Cortex of kidney (tissue), 1 donor: Measurements from ENCODE around the gene KIR2DL4.
"Not testable (repeated sequence)": the region's sequence is repeated elsewhere in the genome, so short reads cannot be mapped to it uniquely, and the experiment has no call there.

Experiments
- DNase-seq: peaks from one replicate; lab custom pipeline; 2025; lab: John Stamatoyannopoulos, UW

The KIR2DL4 gene

DNA sequence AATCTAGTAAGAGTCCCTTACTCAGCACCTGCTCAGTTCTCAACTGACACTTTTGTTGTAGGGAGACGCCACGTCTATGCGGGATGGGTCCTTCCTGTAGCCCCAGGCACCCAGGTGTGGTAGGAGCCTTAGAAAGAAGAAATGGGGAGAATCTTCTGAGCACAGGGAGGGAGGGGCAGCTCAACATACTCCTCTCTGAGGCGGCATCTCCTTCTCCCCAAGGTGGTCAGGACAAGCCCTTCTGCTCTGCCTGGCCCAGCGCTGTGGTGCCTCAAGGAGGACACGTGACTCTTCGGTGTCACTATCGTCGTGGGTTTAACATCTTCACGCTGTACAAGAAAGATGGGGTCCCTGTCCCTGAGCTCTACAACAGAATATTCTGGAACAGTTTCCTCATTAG, 1.2 kb downstream of the KIR2DL4 start:
- DNase-seq: no peak

- no peak for DNase-seq
Observed at GRCh38 chr19:54805665-54806515, 2.5 kb downstream of the KIR2DL4 start.

DNA sequence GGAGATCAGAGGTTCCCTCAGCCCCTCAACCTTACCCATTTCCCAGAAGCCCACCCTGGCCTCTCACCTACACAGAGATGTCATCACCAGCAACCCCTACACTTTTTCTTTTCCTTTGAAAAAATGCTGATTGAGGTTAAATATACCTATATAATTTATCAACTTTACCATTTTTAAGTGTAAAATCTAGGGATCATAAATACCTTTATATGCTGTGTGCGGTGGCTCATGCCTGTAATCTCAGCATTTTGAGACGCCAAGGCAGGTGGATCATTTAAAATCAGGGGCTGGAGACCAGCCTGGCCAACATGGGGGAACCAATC, 3.1 kb downstream of the KIR2DL4 start:
- DNase-seq: no peak

- not testable (repeated sequence) for DNase-seq
Observed at GRCh38 chr19:54814571-54814970, 11.2 kb downstream of the KIR2DL4 start.

DNA sequence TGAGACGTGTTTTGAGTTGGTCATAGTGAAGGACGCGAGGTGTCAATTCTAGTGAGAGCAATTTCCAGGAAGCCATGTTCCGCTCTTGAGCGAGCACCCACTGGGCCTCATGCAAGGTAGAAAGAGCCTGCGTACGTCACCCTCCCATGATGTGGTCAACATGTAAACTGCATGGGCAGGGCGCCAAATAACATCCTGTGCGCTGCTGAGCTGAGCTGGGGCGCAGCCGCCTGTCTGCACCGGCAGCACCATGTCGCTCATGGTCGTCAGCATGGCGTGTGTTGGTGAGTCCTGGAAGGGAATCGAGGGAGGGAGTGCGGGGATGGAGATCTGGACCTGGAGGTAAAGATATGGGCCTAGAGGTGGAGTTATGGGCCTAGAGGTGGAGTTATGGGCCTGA, 12.8 kb downstream of the KIR2DL4 start, which contains the start of gene KIR3DL1:
Gene KIR3DL1, plus strand, starts transcription at position 218 of the 400 bp plus-strand sequence.
- not testable (repeated sequence) for DNase-seq

DNA sequence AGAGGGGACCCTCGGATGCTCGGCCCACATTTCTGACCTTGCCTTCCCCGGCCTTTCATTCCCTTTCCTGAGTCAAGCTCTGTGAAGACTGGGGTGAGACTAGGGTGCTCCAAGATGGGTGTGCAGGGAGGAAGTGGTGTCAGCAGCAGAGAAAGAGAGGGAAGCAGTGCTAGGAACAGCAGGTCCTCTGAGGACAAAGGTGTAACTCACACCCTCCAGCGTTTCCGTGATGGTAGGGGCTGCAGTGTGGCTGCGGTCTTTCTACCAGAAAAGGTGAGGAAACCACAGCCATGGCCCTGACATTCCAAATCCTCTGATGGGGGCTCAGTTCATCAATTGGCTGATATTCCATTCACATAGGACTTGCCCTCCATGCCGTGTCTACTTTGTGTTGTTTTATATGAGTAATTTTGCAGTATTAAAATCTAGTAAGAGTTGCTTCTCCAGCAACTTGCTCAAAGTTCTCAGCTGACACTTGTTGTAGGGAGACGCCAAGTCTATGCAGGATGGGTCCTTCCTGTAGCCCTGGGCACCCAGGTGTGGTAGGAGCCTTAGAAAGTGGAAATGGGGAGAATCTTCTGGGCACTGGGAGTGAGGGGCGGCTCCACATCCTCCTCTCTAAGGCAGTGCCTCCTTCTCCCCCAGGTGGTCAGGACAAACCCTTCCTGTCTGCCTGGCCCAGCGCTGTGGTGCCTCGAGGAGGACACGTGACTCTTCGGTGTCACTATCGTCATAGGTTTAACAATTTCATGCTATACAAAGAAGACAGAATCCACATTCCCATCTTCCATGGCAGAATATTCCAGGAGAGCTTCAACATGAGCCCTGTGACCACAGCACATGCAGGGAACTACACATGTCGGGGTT, 14.5 kb downstream of the KIR2DL4 start:
- DNase-seq: no peak

- DNase-seq: not testable (repeated sequence)
Observed at GRCh38 chr19:54824416-54824815, 21.0 kb downstream of the KIR2DL4 start.

GRCh38 chr19:54825326-54825725, 21.9 kb downstream of the KIR2DL4 start:
- DNase-seq: not testable (repeated sequence)

- not testable (repeated sequence) for DNase-seq
Observed at GRCh38 chr19:54828064-54828463, 24.7 kb downstream of the KIR2DL4 start.

GRCh38 chr19:54832496-54832895, 29.1 kb downstream of the KIR2DL4 start, which contains the start of gene KIR2DS4:
TSS of gene KIR2DS4 (plus strand) at chr19:54832676.
- DNase-seq: not testable (repeated sequence)

DNA sequence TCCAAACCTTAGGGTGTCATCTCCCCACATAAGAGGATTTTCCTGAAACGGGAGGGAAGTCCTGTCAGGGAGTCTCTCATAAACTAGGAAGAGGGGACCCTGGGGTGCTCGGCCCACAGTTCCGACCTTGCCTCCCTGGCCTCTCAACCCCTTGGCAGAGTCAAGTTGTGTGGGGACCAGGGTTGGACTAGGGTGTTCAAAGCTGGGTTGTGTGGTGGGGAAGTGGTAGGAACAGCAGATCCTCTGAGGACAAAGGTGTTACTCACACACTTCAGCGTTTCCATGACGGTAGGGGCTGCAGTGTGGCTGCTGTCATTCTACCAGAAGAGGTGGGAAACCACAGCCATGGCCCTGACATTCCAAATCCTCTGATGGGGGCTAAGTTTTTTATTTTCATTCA, 31.7 kb downstream of the KIR2DL4 start:
- DNase-seq: not testable (repeated sequence)

GRCh38 chr19:54837522-54837921, 34.1 kb downstream of the KIR2DL4 start:
- not testable (repeated sequence) for DNase-seq

GRCh38 chr19:54843171-54843570, 39.8 kb downstream of the KIR2DL4 start:
- DNase-seq: not testable (repeated sequence)

GRCh38 chr19:54850061-54850640, 46.7 kb downstream of the KIR2DL4 start, which contains the start of gene KIR3DL2:
TSS of gene KIR3DL2 (plus strand) at chr19:54850443. CDS start at chr19:54850476, 33 bp downstream.
- DNase-seq: not testable (repeated sequence)

DNA sequence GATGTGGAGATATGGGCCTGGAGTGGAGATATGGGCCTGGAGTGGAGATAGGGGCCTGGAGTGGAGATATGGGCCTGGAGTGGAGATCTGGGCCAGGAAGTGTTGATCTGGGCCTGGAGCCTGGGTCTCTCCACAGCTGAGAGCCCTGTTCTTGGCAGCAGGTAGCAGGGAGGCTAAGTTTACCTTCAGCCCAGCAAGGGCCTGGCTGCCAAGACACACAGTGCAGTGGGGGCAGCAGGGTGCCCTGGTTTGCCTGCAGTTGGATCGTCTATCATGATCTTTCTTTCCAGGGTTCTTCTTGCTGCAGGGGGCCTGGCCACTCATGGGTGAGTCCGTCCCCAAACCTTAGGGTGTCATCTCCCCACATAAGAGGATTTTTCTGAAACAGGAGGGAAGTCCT, 47.5 kb downstream of the KIR2DL4 start:
- DNase-seq: no peak

- DNase-seq: no peak
Observed at GRCh38 chr19:54851353-54851752, 47.9 kb downstream of the KIR2DL4 start.

DNA sequence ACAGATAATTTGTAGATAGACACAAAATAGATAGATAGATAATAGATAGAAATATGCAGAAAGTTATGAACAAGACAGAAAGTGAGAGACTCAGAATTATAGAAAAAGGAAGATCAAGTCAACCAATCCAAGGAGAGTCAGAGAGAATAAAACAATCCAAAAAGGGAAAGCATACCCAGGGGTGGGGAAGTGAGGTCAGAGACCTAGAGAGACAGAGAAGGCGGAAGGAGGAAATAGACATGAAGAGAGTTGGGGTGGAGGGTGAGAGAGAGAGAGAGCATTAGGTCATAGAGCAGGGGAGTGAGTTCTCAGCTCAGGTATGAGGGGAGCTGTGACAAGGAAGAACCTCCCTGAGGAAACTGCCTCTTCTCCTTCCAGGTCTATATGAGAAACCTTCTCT, 51.8 kb downstream of the KIR2DL4 start:
- DNase-seq: not testable (repeated sequence)

DNA sequence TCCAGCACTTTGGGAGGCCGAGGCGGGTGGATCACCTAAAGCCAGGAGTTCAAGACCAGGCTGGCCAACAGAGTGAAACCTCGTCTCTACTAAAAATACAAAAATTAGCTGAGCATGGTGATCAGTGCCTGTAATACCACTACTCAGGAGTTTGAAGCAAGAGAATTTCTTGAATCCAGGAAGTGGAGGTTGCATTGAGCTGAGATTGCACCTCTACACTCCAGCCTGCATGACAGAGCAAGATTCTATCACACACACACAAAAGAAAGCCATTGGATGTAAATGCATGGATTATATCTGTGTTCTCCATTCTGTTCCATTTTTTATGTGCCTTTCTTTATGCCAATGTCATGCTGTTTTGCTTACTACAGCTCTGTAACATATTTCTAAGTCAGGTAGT, 55.1 kb downstream of the KIR2DL4 start:
- not testable (repeated sequence) for DNase-seq

GRCh38 chr19:54859421-54859820, 56.0 kb downstream of the KIR2DL4 start:
- DNase-seq: not testable (repeated sequence)

- DNase-seq: not testable (repeated sequence)
Observed at GRCh38 chr19:54863459-54863858, 60.0 kb downstream of the KIR2DL4 start.
